GM12801 (cell line): ENCODE measurements around the gene RFX2.

Experiments used
- TF ChIP-seq, protein P1 (sequence below): IDR thresholded peaks from one replicate; pipeline ENCODE4 v1.5.1; 2011; ENCODE audit warnings: control low read depth; ENCODE audit not compliant: insufficient read length; ENCODE audit errors: extremely low read depth

RFX2 gene

DNA sequence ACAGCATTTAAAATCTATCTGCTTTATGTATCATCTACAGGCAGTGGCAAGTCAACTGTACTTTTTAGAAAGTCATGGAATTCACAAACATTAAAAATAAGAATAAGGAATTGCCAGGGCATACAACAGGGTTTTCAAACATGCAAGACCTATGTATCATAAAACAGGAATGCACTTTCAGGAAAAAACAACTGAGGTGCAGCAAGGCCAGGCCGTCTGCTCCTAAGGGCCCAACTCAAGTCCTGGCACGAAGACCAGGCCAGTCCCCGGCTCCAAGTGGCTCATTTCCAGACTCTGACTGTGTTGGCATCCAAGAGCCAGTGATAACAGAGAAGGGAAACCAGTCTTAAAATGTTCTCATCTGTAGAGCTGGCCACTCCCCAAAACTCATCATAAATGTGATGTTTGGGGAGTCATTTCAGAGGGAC lies 7.1 kb downstream of the RFX2 start:
- TF ChIP-seq, protein P1, sequence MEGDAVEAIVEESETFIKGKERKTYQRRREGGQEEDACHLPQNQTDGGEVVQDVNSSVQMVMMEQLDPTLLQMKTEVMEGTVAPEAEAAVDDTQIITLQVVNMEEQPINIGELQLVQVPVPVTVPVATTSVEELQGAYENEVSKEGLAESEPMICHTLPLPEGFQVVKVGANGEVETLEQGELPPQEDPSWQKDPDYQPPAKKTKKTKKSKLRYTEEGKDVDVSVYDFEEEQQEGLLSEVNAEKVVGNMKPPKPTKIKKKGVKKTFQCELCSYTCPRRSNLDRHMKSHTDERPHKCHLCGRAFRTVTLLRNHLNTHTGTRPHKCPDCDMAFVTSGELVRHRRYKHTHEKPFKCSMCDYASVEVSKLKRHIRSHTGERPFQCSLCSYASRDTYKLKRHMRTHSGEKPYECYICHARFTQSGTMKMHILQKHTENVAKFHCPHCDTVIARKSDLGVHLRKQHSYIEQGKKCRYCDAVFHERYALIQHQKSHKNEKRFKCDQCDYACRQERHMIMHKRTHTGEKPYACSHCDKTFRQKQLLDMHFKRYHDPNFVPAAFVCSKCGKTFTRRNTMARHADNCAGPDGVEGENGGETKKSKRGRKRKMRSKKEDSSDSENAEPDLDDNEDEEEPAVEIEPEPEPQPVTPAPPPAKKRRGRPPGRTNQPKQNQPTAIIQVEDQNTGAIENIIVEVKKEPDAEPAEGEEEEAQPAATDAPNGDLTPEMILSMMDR, result no peak

DNA sequence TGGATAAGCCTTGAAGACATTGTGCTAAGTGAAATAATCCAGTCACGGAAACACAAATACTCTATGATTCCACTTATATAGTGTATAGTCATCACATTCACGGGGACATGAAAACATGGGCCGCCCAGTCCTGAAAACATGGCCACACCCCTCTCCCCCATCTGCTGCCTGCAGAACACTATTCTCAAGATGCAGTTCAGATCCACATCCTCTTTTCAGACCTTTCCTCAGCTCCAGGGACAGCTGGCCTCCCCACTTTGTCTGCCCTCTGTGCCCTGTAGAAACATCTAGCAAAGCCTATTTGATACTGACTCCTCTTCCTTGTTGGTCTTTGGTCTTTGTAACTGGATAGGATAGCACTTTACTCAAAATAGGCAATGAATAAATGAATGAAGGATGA lies 8.3 kb downstream of the RFX2 start:
- TF ChIP-seq, protein P1, result no peak

DNA sequence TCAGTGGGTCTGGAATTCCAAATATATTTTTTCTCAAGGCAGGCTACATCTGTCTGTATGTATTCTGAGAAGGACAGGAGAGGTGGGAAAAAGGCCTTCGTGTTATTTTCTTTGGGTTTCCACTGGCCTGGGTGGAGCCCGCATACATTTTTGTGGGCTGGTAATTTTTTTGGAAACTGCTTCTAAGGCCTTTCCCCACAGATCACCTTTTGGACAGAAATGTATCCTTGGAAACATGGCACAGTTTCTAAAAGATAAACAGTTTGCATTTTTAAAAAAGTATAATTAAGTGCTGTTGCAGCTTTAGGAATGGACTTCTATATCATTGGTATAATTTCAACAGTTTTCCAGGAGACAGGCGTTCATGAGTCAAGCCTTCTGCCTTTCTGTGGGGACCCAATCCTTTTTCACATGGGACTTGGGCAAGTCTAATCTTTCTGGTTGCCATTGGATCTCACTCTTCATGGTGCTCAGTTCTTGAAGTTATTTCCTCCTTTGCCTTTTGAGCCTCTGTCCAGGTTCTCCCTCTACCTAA lies 8.9 kb downstream of the RFX2 start:
- TF ChIP-seq, protein P1, result no peak

DNA sequence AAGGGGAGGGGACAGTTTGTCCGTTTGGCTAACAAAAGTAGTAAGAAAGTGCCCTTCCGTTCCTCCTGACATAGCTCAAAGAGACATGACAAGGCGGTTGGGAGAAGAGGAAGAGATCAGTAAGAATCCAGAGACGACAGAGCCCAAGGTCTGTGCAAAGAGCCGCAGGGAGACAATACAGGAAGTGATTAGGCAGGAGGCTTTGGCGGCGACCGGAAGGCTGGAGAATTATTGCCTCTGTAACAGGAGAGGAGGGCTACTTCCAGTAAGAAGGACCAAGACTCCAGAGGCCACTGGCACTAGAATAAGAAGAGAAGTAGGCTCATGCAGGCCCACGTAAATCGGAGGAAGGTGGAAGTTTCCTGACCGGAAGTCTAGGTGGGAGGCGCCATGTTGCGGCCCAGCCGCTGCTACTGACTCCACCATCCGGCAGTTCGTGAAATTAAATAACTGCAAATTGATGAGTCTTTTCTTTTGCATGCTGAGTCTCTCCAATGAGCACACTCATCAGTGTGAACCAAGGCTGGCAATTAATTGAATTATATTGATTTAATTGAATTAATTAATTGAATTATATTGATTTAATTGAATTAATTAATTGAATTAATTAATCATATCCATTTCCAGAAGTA lies 9.9 kb downstream of the RFX2 start:
- TF ChIP-seq, protein P1, result no peak

DNA sequence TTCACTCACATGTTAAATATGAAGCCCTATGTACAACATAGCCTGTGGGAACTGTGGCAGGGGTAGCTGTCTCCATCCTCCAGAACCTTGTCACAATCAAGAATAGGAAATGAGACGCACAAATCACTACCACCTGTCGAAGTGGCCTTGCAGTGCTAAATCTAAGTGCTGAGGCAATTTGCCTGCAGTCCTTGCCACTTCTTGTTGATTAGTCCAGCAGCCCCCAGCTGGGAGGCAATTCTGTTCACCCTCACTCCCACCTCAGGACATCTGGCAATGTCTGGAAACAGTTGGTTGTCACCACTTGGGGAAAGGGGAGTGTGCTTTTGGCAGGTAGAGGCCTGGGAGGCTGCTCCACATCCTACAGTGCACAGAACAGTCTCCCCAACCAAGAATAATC lies 10.7 kb downstream of the RFX2 start:
- TF ChIP-seq, protein P1, result no peak

DNA sequence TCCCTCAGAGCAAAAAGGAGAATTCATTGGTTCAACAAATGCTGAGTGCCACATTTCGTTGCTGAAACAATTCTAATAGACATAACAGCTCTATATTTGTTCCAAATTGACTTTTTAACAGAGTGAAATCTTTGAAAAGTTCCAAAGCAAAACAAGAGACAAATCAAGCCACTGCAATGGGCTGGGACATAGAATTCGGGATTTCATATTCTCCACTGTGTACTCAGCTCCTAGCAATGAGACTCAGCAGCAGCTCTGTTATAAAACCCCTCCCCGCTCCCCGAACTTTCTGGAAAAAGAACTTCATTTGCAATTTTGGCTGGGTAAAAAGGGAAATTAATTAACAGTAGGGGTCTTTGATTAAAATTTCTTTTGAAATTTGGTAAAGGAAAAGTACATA lies 11.3 kb downstream of the RFX2 start:
- TF ChIP-seq, protein P1, result no peak

DNA sequence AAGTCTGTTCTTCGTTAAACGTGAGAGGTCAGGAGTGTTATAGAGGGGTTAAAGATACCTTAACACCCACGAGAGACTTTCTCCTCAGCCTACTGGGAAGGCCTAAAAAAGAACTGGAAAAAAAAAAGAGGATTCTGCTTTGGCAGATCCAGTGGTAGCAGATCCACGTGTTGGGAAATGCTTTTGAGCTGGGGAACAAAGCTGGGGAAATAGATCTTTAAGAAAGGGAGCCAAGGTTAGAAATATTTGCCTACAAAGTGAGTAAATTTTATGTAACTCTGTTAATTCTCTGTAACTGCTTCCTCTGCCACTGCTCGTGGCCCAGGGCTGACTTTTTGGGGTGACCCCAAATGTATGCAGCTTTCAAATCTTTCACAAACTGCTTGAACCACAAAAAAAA lies 11.7 kb downstream of the RFX2 start:
- TF ChIP-seq, protein P1, result no peak
